Epidermal melanocyte (primary cell): ENCODE results near the gene CAV3.

Source experiments
- DNase-seq: peaks from one replicate; pipeline ENCODE4 v3.0.0; 2011; ENCODE audit warnings: low spot score; ENCODE audit not compliant: insufficient read length

CAV3 gene

DNA sequence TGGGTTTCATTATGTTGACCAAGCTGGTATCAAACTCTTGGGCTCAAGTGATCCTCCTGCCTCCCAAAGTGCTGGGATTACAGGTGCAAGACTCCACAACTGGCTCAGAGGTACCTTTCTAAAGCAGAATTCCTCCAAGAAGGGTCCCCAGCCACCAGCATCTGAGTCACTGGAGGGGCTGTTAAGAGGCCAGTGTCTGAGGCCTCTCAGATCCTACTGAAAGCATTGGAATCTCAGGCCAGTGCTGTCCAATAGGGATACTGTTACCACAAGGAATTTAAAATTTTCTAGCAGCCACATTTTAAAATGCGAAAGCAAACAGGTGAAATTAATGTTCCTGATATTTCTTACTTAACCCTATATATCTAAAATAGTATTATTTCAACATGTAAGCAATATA is 1.3 kb downstream of the CAV3 start:
- no peak for DNase-seq

DNA sequence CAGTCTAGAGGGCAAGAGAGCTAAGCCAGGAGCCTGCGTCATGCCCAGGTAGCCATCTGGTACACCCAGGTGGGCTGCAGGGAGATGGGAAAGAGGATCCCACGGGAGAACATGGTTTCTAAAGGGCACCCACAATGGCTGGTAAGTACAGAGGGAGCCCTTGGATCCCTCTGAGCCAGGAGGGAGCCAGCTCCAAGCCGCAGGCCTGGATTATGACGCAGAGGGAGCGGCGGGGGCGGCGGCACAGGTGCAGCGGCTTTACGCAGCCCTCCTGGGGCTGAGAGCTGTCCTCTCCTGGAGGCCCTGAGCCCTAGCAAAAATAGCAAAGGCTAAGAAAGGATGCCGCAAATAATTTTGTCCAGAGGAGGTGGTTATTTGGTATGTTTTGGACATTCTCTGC is 2.8 kb downstream of the CAV3 start:
- no peak for DNase-seq

DNA sequence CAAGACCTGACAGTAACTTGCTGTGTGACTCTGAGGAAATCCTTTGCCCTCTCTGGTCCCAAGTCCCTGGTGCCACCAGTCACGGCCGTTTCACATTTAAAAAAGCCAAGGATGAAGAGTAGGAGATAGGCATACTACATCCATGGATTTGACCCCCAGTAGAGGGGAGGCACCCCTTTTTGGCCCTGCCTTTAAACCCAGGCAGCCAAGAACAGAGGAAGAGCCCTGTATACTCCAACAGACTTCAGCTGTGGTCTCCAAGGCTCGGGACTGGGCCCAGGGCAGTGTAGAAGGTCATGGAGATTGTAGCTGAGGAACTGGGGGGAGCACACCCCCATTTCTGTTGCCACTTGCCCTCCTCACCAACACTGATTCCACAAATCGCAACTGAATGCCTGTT is 3.7 kb downstream of the CAV3 start:
- no peak for DNase-seq

DNA sequence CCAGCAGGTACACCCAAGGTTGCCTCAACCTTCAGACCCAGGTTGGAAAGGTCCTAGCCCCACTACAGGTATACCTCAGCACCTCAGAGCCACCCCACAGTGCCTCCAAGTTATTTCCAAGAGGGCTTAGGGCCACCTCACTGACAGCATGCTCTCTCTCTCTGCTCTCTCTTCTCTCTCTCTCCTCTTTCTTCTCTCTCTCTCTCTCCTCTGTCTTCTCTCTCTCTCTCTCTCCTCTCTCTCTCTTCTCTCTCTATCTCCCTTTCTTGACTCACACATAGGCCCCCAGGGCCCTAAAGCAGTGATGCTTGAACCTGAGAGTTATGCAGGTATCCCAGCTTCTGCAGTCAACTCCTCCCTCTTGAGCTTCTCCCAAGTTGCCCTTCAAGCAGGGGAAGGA is 4.2 kb downstream of the CAV3 start:
- DNase-seq = no peak

DNA sequence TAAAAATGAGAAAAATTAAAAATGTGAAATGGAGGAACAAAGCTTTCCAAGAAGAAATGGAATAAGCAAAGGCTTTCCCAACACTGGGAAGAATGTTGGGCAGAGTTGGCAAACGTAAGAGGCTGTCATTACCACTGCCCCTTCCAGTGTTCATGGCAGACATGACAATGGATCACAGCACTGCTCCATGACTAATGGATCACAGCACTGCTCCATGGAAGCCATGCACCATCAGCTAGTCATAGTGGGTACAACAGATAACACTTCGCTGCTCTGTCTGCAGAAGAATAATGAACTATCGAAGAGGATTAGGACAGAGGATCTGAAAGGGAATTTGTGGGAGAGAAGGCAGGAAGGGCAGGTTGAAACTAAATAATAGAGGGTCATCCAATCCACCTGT is 5.0 kb downstream of the CAV3 start:
- DNase-seq = no peak

DNA sequence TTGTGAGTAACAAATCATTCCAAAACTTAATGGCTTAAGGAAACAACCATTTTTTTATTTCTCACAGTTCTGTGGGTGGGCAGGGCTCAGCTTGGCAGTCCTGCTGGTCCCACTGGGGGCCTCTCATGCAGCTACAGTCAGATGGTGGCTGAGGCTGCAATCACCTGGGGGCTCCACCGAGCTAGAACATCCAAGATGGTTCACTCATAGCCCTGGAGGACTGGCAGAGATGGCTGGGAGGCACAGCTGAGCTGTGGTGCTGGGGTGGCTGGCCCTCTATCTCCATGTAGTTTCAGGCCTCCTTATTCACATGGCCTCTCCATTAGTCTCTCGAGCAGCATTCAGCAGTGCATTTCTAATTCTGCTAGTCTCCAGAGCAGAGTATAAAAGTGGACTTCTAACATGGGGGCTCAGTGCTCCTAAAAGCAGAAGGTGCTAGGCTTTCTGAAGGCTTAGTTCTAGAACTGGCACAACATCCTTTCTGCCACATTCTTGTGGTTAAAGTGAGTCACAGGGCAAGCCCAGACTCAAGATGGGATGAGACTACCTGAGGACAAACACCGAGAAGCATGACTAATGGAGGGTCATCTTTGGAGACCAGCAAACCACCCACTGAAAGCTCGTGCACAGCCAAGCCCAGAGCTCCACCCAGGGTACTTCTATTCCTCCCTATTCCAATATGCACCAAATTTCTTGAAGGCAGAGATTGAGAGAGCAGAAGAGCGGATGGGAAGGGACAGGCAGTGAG is 6.3 kb downstream of the CAV3 start:
- peak; percentile 33 for DNase-seq

DNA sequence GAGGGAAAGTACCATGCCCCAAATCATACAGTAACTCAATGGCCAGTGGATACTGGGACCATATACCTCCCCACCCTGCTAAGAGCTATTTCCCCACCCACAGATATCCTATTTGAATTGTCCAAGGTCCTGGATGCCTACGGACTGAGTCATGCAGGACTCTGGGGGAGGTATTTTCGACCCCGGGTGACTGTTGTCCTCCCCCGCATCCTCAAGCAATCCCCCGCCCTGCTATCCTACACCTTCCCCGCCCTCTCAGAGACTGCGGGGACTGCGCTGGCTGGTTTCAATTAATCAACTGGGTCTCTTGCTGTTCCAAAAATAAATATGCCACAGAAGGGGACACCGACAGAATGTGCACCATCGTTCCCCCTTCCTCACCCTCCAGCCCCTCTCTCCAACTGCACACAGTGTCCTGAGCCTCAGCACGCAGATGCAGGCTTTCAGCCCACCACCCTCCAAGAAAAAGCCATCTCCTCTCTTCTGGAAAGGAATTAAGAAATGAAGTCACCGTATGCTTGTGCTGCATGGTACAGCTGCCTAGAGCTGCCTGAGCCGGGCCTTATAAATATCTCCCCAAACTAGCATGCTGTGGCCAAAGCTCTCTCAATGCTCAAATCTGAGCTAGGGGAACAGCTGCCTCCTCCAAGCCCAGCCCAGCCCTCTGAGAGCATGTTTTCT is 8.1 kb downstream of the CAV3 start:
- peak; percentile 44 for DNase-seq

DNA sequence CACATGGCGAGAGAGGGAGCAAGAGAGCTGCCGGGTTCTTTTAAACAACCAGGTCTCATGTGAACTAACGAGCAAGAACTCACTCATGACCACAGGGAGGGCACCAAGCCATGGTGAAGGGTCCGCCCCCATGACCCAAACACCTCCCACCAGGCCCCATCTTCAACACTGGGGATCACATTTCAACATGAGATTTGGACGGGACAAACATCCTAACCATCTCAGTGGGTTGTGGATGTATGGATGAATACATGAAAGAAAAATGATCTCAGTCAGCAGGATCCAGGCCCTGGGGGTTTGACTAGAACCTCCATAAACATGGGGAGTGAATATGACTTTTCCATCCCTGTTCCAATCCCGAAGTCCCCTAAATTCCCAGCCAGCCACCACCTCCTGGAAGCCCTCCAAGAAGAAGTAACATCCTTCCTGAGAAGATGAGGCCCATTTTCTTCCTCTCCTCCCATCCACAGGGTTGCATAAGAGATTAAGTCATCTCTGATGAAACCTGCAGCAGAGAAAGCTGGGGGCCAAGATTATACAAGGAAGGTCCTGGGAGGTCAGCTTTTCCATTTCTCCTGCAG is 9.5 kb downstream of the CAV3 start:
- no peak for DNase-seq

DNA sequence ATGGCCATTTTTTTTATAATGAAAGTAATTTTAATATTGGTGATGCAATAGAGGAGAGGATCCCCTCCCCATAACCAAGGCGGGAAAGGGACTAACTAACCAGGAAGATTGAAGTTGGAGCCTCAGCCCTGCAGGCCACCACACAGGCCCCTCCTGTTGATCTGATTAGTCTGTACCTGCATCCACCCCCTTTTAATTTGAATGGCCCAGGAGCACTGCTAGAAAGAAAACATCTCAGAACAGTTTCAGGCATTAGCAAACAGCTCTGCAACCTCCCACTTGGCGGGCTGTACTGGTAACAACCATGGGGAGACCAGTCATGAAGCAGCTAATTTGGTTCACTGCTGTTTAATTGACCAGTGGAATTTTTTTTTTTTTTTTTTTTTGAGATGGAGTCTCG is 10.3 kb downstream of the CAV3 start:
- DNase-seq = no peak

DNA sequence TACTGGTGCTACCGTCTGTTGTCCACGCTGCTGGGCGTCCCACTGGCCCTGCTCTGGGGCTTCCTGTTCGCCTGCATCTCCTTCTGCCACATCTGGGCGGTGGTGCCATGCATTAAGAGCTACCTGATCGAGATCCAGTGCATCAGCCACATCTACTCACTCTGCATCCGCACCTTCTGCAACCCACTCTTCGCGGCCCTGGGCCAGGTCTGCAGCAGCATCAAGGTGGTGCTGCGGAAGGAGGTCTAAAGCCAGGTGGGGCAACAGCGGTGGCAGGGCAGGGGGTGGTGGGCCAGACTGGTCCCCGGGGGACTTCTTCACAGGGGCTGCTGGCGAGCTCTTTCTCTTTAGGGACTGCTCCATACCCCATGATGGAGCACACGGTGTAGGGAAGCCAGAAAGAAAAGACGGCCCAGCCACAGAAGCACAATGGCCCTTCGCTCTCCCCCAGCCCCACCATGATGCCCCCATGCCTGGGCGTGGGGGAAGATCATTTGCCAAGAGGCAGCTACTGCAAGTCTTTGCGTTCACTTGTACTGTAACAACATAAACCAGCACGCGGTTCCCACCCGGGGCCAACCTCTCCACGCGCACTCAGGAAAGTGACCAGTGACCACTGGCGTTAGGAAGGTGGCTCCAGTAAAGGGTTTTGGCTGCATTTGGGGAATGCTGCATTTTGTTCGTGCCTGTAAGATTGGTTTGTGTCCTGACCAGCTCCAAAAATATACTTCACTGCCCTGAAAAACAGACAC is 12.2 kb downstream of the CAV3 start:
- no peak for DNase-seq

DNA sequence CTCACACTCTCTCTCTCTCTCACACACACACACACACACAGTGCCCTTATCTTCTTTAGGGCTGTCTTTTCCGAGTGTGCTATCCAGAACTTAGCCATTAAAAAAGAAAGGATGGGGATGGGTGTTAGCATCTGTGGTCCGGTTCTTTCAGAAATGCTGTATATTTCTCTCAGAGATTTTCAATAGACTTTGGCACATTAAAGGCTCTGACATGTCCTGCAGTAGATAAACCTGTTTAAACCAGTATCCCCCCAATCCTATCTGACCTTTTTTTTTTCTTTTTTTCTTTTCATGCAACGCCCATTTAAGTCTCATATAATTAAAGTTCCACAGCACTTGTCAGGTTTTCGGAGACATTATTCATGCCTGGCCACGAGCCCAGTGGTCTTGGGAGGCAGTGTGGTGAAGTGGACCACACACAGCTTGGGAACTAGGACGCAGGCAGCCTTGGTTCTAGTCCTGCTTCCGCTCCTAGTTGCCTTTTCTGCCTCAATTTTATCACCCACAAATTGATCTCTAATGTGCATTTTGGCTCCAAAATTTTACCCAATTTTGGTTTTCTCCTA is 13.3 kb downstream of the CAV3 start:
- DNase-seq = no peak

DNA sequence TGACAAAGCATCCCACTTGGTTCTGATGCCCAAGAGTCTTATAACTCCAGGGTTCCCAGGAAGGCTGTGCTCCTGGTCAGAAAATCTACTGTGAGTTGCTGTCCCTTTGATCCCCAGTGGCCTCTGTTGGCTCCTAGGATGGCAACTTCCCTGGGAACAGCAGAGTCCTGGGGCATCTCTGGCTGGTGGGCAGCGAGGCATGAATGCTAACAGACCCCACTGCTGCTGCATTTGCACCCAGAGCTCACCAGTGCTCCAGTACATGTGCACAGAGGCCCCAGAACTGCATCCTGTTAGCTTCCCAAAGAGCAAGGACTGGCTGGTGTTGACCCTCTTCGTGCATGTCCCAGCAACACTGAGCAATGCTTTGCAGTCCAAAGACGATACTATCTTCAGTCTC is 15.7 kb downstream of the CAV3 start:
- DNase-seq = no peak

DNA sequence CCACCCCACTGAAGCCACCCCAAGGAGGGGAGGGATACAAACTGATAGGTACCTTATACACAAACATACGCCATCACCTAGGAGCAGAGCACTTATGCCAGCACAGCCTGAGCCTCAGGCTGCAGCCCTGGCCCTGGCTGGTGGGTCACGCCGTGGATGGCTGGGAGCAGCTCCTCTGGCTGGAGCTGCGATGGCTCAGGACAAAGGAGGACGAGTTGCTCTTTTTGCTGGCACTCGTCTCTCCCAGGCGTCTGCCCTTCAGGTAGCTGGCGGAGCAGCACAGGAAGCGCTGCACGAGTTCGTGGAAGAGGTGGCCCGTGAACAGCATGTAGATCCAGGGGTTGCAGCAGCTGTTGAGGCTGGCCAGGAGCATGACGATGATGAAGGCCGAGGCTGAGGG is 19.2 kb downstream of the CAV3 start:
- DNase-seq = no peak

DNA sequence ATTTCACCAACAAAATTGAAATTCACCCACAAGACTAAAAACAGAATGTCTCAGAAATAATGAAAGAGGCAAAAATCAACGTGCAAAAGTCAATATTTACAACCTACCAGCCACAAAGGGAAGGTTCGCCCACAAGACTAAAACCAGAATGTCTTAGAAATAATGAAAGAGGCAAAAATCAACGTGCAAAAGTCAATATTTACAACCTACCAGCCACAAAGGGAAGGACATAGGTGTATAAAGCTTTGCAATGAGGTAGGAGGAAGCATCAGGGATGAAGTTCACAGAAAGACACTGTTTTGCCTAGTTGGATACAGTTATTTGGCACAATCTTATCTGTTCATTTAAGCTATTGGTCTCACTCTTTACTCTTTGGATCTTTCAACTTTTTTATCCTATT is 21.5 kb downstream of the CAV3 start:
- no peak for DNase-seq

DNA sequence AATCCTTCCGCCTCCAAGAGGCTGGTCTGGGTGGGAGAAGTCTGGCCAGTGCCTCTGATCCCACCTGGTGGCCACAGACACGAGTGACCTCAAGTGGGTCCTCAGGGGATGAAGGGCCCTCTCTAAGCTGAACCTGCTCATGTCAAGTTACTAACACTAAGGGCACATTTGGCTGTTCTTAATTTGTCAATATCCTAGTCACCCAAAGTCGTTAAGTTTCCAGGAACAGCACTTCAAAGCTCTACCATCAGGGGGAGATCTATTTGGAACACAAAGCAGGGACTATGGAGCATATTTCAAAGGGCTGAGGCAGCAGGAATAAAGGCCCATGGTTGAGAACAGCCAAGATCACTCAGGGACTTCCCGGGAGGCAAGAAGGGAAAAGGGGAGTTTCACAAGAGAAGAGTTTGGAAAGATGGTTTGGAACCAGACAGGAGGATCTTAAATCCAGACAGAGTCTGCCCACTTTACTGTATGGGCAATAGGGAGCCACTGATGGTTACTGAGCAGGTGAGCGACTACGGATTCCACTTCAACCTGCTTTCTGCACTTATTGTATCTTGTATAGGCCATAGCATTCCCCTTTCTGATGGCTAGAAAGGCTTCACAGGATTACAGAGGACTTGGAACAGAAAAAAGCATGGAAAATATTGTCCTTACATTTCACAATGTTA is 22.1 kb downstream of the CAV3 start:
- DNase-seq = no peak

DNA sequence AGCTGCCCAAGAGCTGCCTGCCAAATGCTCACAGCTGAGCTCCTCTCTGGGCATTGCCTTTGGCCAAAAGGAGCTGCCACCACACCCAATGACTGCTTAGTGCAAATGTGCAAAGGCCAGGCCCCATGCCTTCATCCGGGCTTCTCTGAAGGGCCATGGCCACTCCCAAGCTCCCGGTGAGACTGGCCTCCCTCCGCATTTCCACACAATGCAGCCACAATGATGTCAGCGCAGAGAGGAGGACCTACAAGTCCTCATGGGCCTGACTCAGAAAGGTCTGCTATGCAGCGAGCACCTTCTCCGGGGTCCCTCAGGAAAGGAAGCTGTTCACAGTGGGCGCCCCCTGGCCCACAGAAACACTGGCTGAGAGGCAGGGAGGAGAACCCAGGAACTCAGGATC is 23.1 kb downstream of the CAV3 start:
- DNase-seq = no peak

DNA sequence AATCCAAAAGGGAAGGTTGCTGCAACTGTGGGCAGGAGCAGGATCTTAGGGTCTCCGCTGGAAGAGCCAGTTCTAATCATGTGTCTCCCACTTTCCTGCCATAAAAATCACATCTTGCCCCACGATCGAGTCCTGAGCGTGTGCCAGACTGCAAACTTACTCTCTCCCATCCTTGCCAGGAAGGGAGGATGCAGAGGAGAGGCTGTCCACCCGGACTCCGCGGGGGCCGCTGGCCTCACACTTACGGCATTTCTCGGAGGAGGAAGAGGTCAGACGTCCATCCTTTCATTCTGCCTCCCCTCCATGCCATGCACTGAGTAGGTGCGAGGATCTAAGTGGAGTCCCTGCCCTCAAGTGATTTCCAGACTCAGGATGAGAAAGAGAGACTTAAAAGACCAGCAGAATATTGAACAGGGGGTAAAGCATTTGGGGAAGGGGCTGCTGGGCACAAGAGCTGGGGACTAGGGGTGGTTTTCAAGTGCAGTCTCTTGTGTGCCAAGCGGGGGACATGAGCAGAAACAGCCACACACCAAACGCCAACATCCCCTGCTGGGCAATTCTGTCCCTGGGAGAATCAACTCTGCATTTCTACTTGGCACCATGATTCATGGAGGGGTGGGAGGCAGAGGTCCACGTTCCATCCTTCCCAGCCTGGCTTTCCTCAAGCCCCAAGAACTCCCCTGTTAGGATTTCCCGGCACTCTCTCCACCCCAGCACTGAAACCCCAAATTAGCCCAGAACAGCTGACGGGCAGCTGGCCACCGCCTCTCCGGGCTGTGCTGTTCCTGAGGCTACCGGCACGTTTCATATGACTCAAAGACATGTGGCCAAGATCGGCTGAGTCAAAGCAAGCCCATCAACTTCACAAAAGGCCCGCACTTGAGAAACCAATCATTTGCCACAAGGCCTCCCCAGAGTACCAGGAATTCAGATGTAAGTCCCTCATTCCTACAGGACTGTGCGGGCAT is 24.2 kb downstream of the CAV3 start:
- DNase-seq = peak; percentile 71

DNA sequence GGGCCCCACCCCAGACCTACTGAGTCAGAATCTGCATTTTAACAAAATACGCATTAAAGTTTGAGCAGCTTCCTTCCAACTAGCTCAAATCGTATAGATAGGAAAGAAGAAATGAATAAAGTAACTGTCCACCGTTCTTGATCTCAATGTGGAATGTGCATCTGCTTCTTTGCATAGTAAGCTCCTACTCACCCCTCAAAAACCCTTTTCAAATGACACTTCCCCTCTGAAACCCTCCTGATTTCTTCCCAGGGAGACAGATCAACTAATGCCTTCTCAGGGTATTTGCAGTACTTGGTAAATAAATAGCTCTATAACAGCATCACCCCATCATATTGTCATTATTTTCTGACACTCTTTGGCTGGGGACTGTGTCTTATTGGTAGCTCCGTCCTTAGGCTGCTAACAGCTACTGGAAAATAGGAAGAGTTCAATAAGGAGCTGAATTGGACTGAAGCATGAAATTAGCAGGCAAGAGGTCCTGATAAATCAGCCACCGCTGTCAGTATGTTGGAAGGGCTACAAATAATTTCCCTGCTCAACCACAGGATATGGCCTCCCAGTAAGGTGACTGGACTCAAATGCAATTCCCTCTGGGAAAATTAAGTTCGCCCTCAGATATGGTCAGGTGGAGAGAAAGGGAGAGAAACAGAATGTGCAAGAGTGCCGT is 25.6 kb downstream of the CAV3 start:
- DNase-seq = no peak

DNA sequence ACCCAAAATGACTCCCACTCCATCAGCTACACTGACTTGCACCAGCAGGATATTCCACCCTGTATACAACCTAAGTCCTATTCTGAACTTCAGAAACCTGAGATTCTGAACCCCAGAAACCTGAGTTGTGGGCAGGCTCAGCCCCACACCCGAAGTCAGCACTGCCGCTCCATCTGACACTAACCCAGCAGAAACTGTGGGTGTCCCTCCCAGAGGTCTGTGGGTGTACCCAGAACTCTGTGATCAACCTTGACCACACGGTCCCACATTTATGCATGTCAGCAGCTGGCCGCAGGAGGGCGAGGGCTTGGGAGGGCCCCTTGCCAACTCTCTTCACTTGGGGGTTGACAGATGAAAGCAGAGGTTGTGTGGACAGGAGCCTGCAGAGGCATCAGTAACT is 26.5 kb downstream of the CAV3 start:
- DNase-seq = no peak

DNA sequence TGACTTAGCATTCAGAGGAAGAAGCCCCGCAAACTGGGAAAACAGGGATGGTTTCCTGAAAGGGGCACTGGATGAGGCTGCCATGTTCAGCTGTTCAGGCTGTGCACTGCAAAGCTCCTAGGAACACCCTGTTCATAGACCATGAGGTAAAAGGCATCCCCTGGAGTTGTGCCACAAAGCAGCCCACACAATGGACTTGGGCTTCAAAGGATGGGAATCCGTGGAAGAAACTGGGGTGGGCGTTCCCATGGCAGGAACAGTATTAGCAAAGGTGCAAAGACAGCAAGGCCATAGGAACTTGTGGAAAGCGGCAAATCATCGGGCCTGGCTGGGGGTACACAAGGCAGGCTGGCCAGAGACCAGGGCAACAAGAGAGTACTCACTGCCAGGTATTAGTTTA is 26.9 kb downstream of the CAV3 start:
- DNase-seq = no peak
